Loucy (cell line): Measurements from ENCODE around the gene MX2.

Experiments
- H2AFZ ChIP-seq: fragments of 200-600 bp; sonication (generic); 2 replicates; pipeline ENCODE4 v1.6.0; 2016; ENCODE audit warnings: antibody characterized with exemption, mild to moderate bottlenecking, low read length, moderate library complexity
- H3F3A ChIP-seq: fragments of 200-600 bp; 2 replicates; pipeline ENCODE4 v1.6.0; 2016; ENCODE audit warnings: antibody characterized with exemption, low read depth, mild to moderate bottlenecking
- H3K27me3 ChIP-seq: fragments of 200-600 bp; sonication (generic); 2 replicates; pipeline ENCODE4 v1.6.1; 2014; ENCODE audit warnings: low read length, mild to moderate bottlenecking; ENCODE audit not compliant: insufficient read depth, poor library complexity, severe bottlenecking
- H3K36me3 ChIP-seq: fragments of 200-600 bp; sonication (generic); 2 replicates; pipeline ENCODE4 v1.6.1; 2016; ENCODE audit warnings: low read length; ENCODE audit not compliant: insufficient read depth
- H3K4me1 ChIP-seq: fragments of 200-600 bp; sonication (generic); 2 replicates; pipeline ENCODE4 v1.5.1; 2014; ENCODE audit warnings: low read length, mild to moderate bottlenecking; ENCODE audit not compliant: insufficient read depth, poor library complexity, severe bottlenecking
- H3K4me2 ChIP-seq: fragments of 200-600 bp; sonication (generic); 2 replicates; pipeline ENCODE4 v1.6.0; 2014; ENCODE audit warnings: antibody characterized with exemption, low read length, low read depth, mild to moderate bottlenecking; ENCODE audit not compliant: poor library complexity, severe bottlenecking
- H3K4me3 ChIP-seq: fragments of 200-600 bp; sonication (generic); 2 replicates; pipeline ENCODE4 v1.5.1; 2014; ENCODE audit warnings: low read length, mild to moderate bottlenecking, mixed read lengths; ENCODE audit not compliant: poor library complexity, severe bottlenecking
- H3K79me2 ChIP-seq: fragments of 200-600 bp; sonication (generic); 2 replicates; pipeline ENCODE4 v1.6.1; 2014; ENCODE audit warnings: low read length; ENCODE audit not compliant: insufficient read depth
- H3K9ac ChIP-seq: fragments of 200-600 bp; sonication (generic); 2 replicates; pipeline ENCODE4 v1.6.0; 2014; ENCODE audit warnings: mild to moderate bottlenecking, low read depth, low read length, moderate library complexity; ENCODE audit not compliant: poor library complexity, severe bottlenecking
- H3K9me2 ChIP-seq: fragments of 200-600 bp; sonication (generic); replicated peaks from 2 replicates; pipeline ENCODE4 v1.6.1; 2016; ENCODE audit warnings: low read depth, low read length, mixed read lengths
- H3K9me3 ChIP-seq: fragments of 200-600 bp; sonication (generic); 2 replicates; pipeline ENCODE4 v1.6.1; 2014; ENCODE audit warnings: mild to moderate bottlenecking, antibody characterized with exemption, low read length, low read depth; ENCODE audit not compliant: insufficient read depth
- H4K20me1 ChIP-seq: fragments of 200-600 bp; sonication (generic); 2 replicates; pipeline ENCODE4 v1.6.0; 2014; ENCODE audit warnings: antibody characterized with exemption, low read length, mild to moderate bottlenecking; ENCODE audit not compliant: insufficient read depth, poor library complexity, severe bottlenecking
- CTCF ChIP-seq: fragments of 200-600 bp; sonication (generic); conservative IDR thresholded peaks from 2 replicates; pipeline ENCODE4 v1.5.1; 2014; ENCODE audit warnings: mild to moderate bottlenecking, antibody characterized with exemption, low read length
- EZH2phosphoT487 ChIP-seq: fragments of 200-600 bp; IDR thresholded peaks from 2 replicates; pipeline ENCODE4 v1.6.1; 2018; ENCODE audit warnings: antibody characterized with exemption, mild to moderate bottlenecking, moderate library complexity, borderline replicate concordance

The MX2 gene

GRCh38 chr21:41321908-41322495 lies 39.8 kb upstream of the MX2 start:
- Histone ChIP-seq H3K4me3 (no peak overlapping the region), H3K79me2 (no peaks in the 10 kb centered on the region), H3K36me3 (no peaks in the 10 kb centered on the region), H3K9me2 (no peaks in the 10 kb centered on the region), H3K9me3 (no peaks in the 10 kb centered on the region), H3K4me2 (no peak overlapping the region), H3K9ac (no peak overlapping the region), H3K27me3 (no peaks in the 10 kb centered on the region), H2AFZ (no peak overlapping the region), H3K4me1 (no peaks in the 10 kb centered on the region), H3F3A (no peaks in the 10 kb centered on the region), H4K20me1 (no peaks in the 10 kb centered on the region)
- TF ChIP-seq EZH2phosphoT487 (no peak), CTCF (no peak)

- Histone ChIP-seq H3F3A (no peaks in the 10 kb centered on the region), H3K4me1 (no peaks in the 10 kb centered on the region), H3K9ac (no peak overlapping the region), H2AFZ (no peak overlapping the region), H4K20me1 (no peaks in the 10 kb centered on the region), H3K79me2 (no peaks in the 10 kb centered on the region), H3K4me2 (no peak overlapping the region), H3K36me3 (no peaks in the 10 kb centered on the region), H3K9me2 (no peaks in the 10 kb centered on the region), H3K27me3 (no peaks in the 10 kb centered on the region), H3K4me3 (no peak overlapping the region), H3K9me3 (no peaks in the 10 kb centered on the region)
- TF ChIP-seq CTCF = no peak
- TF ChIP-seq EZH2phosphoT487 = no peak
These were observed 39.1 kb upstream of the MX2 start for GRCh38 chr21:41322496-41323382.

- Histone ChIP-seq H3K9ac (no peak overlapping the region), H3K4me3 (no peak overlapping the region), H3K36me3 (no peaks in the 10 kb centered on the region), H3K4me1 (no peaks in the 10 kb centered on the region), H2AFZ (no peak overlapping the region), H3K27me3 (no peaks in the 10 kb centered on the region), H3K9me2 (no peaks in the 10 kb centered on the region), H3K79me2 (no peaks in the 10 kb centered on the region), H3K4me2 (no peak overlapping the region), H4K20me1 (no peaks in the 10 kb centered on the region), H3K9me3 (no peaks in the 10 kb centered on the region), H3F3A (no peaks in the 10 kb centered on the region)
- no peak for TF ChIP-seq CTCF
- TF ChIP-seq EZH2phosphoT487 = no peak
These were observed 36.5 kb upstream of the MX2 start for GRCh38 chr21:41325138-41325912.
